ENCODE data around the gene ZDHHC18.

Gene ZDHHC18

GRCh38 chr1:26894263-26894662 lies 67.8 kb downstream of the ZDHHC18 start:
- no peaks in the 10 kb centered on the region for H3K9me3 ChIP-seq (ENCODE audit: insufficient read depth, low read length)
- H3K4me3 ChIP-seq (ENCODE audit: low read length), result no peak overlapping the region
- no peak overlapping the region for H2AFZ ChIP-seq (ENCODE audit: low read depth, low read length)
- no peaks in the 10 kb centered on the region for H4K20me1 ChIP-seq (ENCODE audit: insufficient read depth, low read length)
- no peak overlapping the region for H3K9ac ChIP-seq (ENCODE audit: low read length)
- H3K36me3 ChIP-seq (replicated peaks; ENCODE audit: low read depth, low read length), result no peaks in the 10 kb centered on the region
- H3K27ac ChIP-seq (ENCODE audit: low read length), result no peak overlapping the region
- H3K79me2 ChIP-seq (ENCODE audit: low read length), result peaks cover 15% of the 10 kb centered on the region
- TF ChIP-seq CTCF (IDR thresholded peaks at IDR 0.05; ENCODE audit: low read depth, low read length), result no peak
- TF ChIP-seq EZH2phosphoT487 (IDR thresholded peaks at IDR 0.05; ENCODE audit: low read depth), result no peak
- H3K27me3 ChIP-seq (ENCODE audit: low read depth, low read length), result no peaks in the 10 kb centered on the region
- peaks cover 6% of the 10 kb centered on the region for H3K4me1 ChIP-seq (ENCODE audit: low read length)
- H3K4me2 ChIP-seq (ENCODE audit: low read length), result no peak overlapping the region

GRCh38 chr1:26897351-26897750 lies 70.9 kb downstream of the ZDHHC18 start:
- Histone ChIP-seq H3K9ac (ENCODE audit: low read length) (no peak overlapping the region), H3K4me3 (ENCODE audit: low read length) (no peak overlapping the region), H3K27me3 (ENCODE audit: low read depth, low read length) (no peaks in the 10 kb centered on the region), H3K4me2 (ENCODE audit: low read length) (no peak overlapping the region), H3K36me3 (replicated peaks; ENCODE audit: low read depth, low read length) (no peaks in the 10 kb centered on the region), H4K20me1 (ENCODE audit: insufficient read depth, low read length) (no peaks in the 10 kb centered on the region), H2AFZ (ENCODE audit: low read depth, low read length) (no peak overlapping the region), H3K9me3 (ENCODE audit: insufficient read depth, low read length) (no peaks in the 10 kb centered on the region), H3K4me1 (ENCODE audit: low read length) (peaks cover 12% of the 10 kb centered on the region), H3K27ac (ENCODE audit: low read length) (no peak overlapping the region), H3K79me2 (ENCODE audit: low read length) (peaks cover 16% of the 10 kb centered on the region)
- TF ChIP-seq EZH2phosphoT487 (IDR thresholded peaks at IDR 0.05; ENCODE audit: low read depth), result no peak
- TF ChIP-seq CTCF (IDR thresholded peaks at IDR 0.05; ENCODE audit: low read depth, low read length), result no peak

GRCh38 chr1:26900001-26900814 lies 73.7 kb downstream of the ZDHHC18 start, which contains the start of gene GPATCH3:
TSS of gene GPATCH3 (minus strand) at chr1:26900467. CDS start at chr1:26900442, 25 bp downstream.
- Histone ChIP-seq H3K4me3 (ENCODE audit: low read length) (peak within 1 kb of the TSS; percentile 98), H3K9ac (ENCODE audit: low read length) (peak within 1 kb of the TSS; percentile 82), H3K4me2 (ENCODE audit: low read length) (peak within 1 kb of the TSS; percentile 79), H3K9me3 (ENCODE audit: insufficient read depth, low read length) (no peaks in the 10 kb centered on the region), H3K79me2 (ENCODE audit: low read length) (peaks cover 16% of the 10 kb centered on the region), H4K20me1 (ENCODE audit: insufficient read depth, low read length) (no peaks in the 10 kb centered on the region), H3K36me3 (replicated peaks; ENCODE audit: low read depth, low read length) (no peaks in the 10 kb centered on the region), H3K4me1 (ENCODE audit: low read length) (peaks cover 12% of the 10 kb centered on the region), H3K27me3 (ENCODE audit: low read depth, low read length) (no peaks in the 10 kb centered on the region), H3K27ac (ENCODE audit: low read length) (peak within 1 kb of the TSS; percentile 44), H2AFZ (ENCODE audit: low read depth, low read length) (peak within 1 kb of the TSS; percentile 98)
- TF ChIP-seq CTCF (IDR thresholded peaks at IDR 0.05; ENCODE audit: low read depth, low read length) (no peak), EZH2phosphoT487 (IDR thresholded peaks at IDR 0.05; ENCODE audit: low read depth) (no peak)

- Histone ChIP-seq H3K4me1 (ENCODE audit: low read length) (peaks cover 12% of the 10 kb centered on the region), H2AFZ (ENCODE audit: low read depth, low read length) (peak overlapping the region; percentile 98), H3K9me3 (ENCODE audit: insufficient read depth, low read length) (no peaks in the 10 kb centered on the region), H3K27ac (ENCODE audit: low read length) (peak overlapping the region; percentile 44; the same call in 1 of the 2 replicates), H3K27me3 (ENCODE audit: low read depth, low read length) (no peaks in the 10 kb centered on the region), H3K36me3 (replicated peaks; ENCODE audit: low read depth, low read length) (no peaks in the 10 kb centered on the region), H3K4me2 (ENCODE audit: low read length) (peak overlapping the region; percentile 79), H3K79me2 (ENCODE audit: low read length) (peaks cover 16% of the 10 kb centered on the region), H4K20me1 (ENCODE audit: insufficient read depth, low read length) (no peaks in the 10 kb centered on the region), H3K9ac (ENCODE audit: low read length) (peak overlapping the region; percentile 82), H3K4me3 (ENCODE audit: low read length) (peak overlapping the region; percentile 98)
- no peak for TF ChIP-seq EZH2phosphoT487 (IDR thresholded peaks at IDR 0.05; ENCODE audit: low read depth)
- no peak for TF ChIP-seq CTCF (IDR thresholded peaks at IDR 0.05; ENCODE audit: low read depth, low read length)
Observed at GRCh38 chr1:26900815-26901511, 74.5 kb downstream of the ZDHHC18 start.

Measured in OCI-LY3 (cell line).